GM12878 (cell line): ENCODE data around the gene SMC3. TPM values are rescaled to one million over a fixed set of nuclear protein-coding genes. Genes with fewer than 3 reads are reported as not detected.

ENCODE experiments used
- BCL11A ChIP-seq: IDR thresholded peaks from 2 replicates; pipeline ENCODE4 v1.6.1; 2011; ENCODE audit warnings: low read depth, low read length
- BMI1 ChIP-seq: fragments of 450-650 bp; IDR thresholded peaks from 2 replicates; pipeline ENCODE4 v1.6.1; 2016; ENCODE audit warnings: mild to moderate bottlenecking, moderate library complexity, borderline replicate concordance
- GABPA ChIP-seq: IDR thresholded peaks from 2 replicates; pipeline ENCODE4 v1.6.1; 2014; ENCODE audit warnings: antibody characterized with exemption, low read depth, mild to moderate bottlenecking, inconsistent platforms
- IKZF2 ChIP-seq, 2 experiments: fragments of 450-650 bp; IDR thresholded peaks; 2 replicates each; pipeline ENCODE4 v1.6.1; 2017; ENCODE audit warnings: mild to moderate bottlenecking in 2 of 2, moderate library complexity in 2 of 2
- IRF3 ChIP-seq: fragments of 450-650 bp; IDR thresholded peaks from 2 replicates; pipeline ENCODE4 v1.6.1; 2014; ENCODE audit warnings: mild to moderate bottlenecking
- JUNB ChIP-seq: IDR thresholded peaks from 2 replicates; pipeline ENCODE4 v1.6.1; 2016; ENCODE audit warnings: antibody characterized with exemption, mild to moderate bottlenecking
- KAT2A ChIP-seq: conservative IDR thresholded peaks from 2 replicates; pipeline ENCODE4 v1.6.1; 2011; ENCODE audit warnings: low read depth, low read length; ENCODE audit not compliant: control insufficient read depth
- MTA3 ChIP-seq: IDR thresholded peaks from 2 replicates; pipeline ENCODE4 v1.6.1; 2012; ENCODE audit warnings: low read length, inconsistent platforms, borderline replicate concordance
- MYC ChIP-seq: IDR thresholded peaks from 2 replicates; pipeline ENCODE4 v1.6.1; 2011; ENCODE audit warnings: mild to moderate bottlenecking, low read length, moderate library complexity, inconsistent platforms; ENCODE audit not compliant: insufficient read depth, insufficient replicate concordance, insufficient read length, severe bottlenecking
- NKRF ChIP-seq: fragments of 450-650 bp; conservative IDR thresholded peaks from 2 replicates; pipeline ENCODE4 v1.6.1; 2017; ENCODE audit warnings: mild to moderate bottlenecking, moderate library complexity
- NR2C1 ChIP-seq: fragments of 450-650 bp; IDR thresholded peaks from 2 replicates; pipeline ENCODE4 v1.6.1; 2017; ENCODE audit warnings: antibody characterized with exemption, mild to moderate bottlenecking, moderate library complexity
- REST ChIP-seq: IDR thresholded peaks from 2 replicates; pipeline ENCODE4 v1.6.1; 2012; ENCODE audit warnings: mild to moderate bottlenecking, low read depth, low read length
- SREBF1 ChIP-seq: IDR thresholded peaks from 2 replicates; pipeline ENCODE4 v1.6.1; 2012; ENCODE audit warnings: mild to moderate bottlenecking, low read length
- TCF12 ChIP-seq: IDR thresholded peaks from 2 replicates; pipeline ENCODE4 v1.6.1; 2011; ENCODE audit warnings: low read depth, mild to moderate bottlenecking, low read length
- ZBED1 ChIP-seq: IDR thresholded peaks from 2 replicates; pipeline ENCODE4 v1.6.1; 2016; ENCODE audit warnings: borderline replicate concordance
- ZNF207 ChIP-seq: fragments of 450-650 bp; IDR thresholded peaks from 2 replicates; pipeline ENCODE4 v1.6.1; 2014; ENCODE audit warnings: antibody characterized with exemption, mild to moderate bottlenecking, borderline replicate concordance
- polyA plus RNA-seq, 11 experiments: library from polyadenylated mRNA; depleted of rRNA in 4 of 11; unstranded in 6 of 11; stranded (reverse) in 5 of 11; fragments of >200 nt; fragmentation: Nextera tagmentation in 4 of 11; fragmentation: Illumina TruSeq in 1 of 11; extraction: Ambion mirVana in 4 of 11; extraction: Trizol in 1 of 11; gene quantifications; 1 replicate in 1 of 11; 2 replicates in 10 of 11; pipeline versions ENCODE4 v1.2.1 to v1.2.3, GENCODE V29; 2011 to 2016; ENCODE audit warnings: inconsistent platforms in 2 of 11, missing spikeins in 2 of 11, low read depth in 1 of 11
- total RNA-seq, 4 experiments: library from RNA; depleted of rRNA in 3 of 4; stranded (reverse); fragments of >200 nt in 3 of 4; fragmentation: Illumina TruSeq in 1 of 4; extraction: Trizol in 1 of 4; gene quantifications; 2 replicates each; pipeline versions ENCODE4 v1.2.1 to v1.2.3, GENCODE V29; 2013 to 2021
- TF ChIP-seq, protein P1 (sequence below): IDR thresholded peaks from 2 replicates; pipeline ENCODE4 v1.6.1; 2012; ENCODE audit warnings: low read depth, low read length, improper control_type of control experiment
- TF ChIP-seq, protein P2 (sequence below): fragments of 150-350 bp; IDR thresholded peaks from 2 replicates; pipeline ENCODE4 v1.6.1; 2014; ENCODE audit warnings: mild to moderate bottlenecking, low read depth, low read length
- TF ChIP-seq, protein P3 (sequence below): fragments of 450-650 bp; IDR thresholded peaks from 2 replicates; pipeline ENCODE4 v1.6.1; 2017; ENCODE audit warnings: mild to moderate bottlenecking, low read depth, inconsistent platforms; ENCODE audit not compliant: poor library complexity, severe bottlenecking

The SMC3 gene
- total and polyA plus RNA-seq, 10 of the 15 experiments (the other 5 are each of a cell fraction or from before 2014, with no cell fraction given), result 30.4 to 123 (median 48.3) TPM

- TF ChIP-seq, protein P1, sequence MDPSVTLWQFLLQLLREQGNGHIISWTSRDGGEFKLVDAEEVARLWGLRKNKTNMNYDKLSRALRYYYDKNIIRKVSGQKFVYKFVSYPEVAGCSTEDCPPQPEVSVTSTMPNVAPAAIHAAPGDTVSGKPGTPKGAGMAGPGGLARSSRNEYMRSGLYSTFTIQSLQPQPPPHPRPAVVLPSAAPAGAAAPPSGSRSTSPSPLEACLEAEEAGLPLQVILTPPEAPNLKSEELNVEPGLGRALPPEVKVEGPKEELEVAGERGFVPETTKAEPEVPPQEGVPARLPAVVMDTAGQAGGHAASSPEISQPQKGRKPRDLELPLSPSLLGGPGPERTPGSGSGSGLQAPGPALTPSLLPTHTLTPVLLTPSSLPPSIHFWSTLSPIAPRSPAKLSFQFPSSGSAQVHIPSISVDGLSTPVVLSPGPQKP, result no peak
- TF ChIP-seq ZBED1 (no peak), TCF12 (peak; percentile 59; the same call in 1 of the 2 replicates), MYC (no peak), REST (no peak), NR2C1 (no peak), ZNF207 (no peak), NKRF (0 out of 2 replicates have a peak, but pooled peaks have one; percentile 11), MTA3 (peak; percentile 37; the same call in 1 of the 2 replicates), BCL11A (peak; percentile 50; the same call in 1 of the 2 replicates), IRF3 (no peak), BMI1 (no peak), GABPA (no peak), SREBF1 (no peak), IKZF2 (IDR thresholded peaks at IDR 0.05) (peak in 1 of 2 experiments; percentile 26; a peak in 1 of 4 replicates), JUNB (peak; percentile 66), KAT2A (no peak)
- TF ChIP-seq, protein P2, sequence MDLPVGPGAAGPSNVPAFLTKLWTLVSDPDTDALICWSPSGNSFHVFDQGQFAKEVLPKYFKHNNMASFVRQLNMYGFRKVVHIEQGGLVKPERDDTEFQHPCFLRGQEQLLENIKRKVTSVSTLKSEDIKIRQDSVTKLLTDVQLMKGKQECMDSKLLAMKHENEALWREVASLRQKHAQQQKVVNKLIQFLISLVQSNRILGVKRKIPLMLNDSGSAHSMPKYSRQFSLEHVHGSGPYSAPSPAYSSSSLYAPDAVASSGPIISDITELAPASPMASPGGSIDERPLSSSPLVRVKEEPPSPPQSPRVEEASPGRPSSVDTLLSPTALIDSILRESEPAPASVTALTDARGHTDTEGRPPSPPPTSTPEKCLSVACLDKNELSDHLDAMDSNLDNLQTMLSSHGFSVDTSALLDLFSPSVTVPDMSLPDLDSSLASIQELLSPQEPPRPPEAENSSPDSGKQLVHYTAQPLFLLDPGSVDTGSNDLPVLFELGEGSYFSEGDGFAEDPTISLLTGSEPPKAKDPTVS, result no peak
- TF ChIP-seq, protein P3, sequence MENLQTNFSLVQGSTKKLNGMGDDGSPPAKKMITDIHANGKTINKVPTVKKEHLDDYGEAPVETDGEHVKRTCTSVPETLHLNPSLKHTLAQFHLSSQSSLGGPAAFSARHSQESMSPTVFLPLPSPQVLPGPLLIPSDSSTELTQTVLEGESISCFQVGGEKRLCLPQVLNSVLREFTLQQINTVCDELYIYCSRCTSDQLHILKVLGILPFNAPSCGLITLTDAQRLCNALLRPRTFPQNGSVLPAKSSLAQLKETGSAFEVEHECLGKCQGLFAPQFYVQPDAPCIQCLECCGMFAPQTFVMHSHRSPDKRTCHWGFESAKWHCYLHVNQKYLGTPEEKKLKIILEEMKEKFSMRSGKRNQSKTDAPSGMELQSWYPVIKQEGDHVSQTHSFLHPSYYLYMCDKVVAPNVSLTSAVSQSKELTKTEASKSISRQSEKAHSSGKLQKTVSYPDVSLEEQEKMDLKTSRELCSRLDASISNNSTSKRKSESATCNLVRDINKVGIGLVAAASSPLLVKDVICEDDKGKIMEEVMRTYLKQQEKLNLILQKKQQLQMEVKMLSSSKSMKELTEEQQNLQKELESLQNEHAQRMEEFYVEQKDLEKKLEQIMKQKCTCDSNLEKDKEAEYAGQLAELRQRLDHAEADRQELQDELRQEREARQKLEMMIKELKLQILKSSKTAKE, result peak; percentile 44
- TF ChIP-seq, all 136 proteins: peak for 27
Observed at GRCh38 chr10:110613996-110614495, 46.6 kb downstream of the SMC3 start (continued).
